HepG2 (cell line): Measurements from ENCODE around the gene HNRNPAB. TPM values are rescaled to one million over a fixed set of nuclear protein-coding genes. Genes with fewer than 3 reads are reported as not detected.

Experiments used
- ATAC-seq: fragments of 200-7000 bp; cut with Tn5 transposase; 3 replicates; pipeline ENCODE4 v1.9.1; 2020; ENCODE audit warnings: mild to moderate bottlenecking, moderate library complexity
- BruUV-seq: library from RNA; stranded (reverse); fragments of 400-500 nt; replicated peaks from 2 replicates; lab custom pipeline; 2021; lab: Mats Ljungman, UMichigan
- CTCF ChIA-PET: fragments of 300-600 bp; formaldehyde crosslinking; extraction: SDS; loops from one replicate; lab custom pipeline; 2021; ENCODE audit warnings: low total read pairs, inconsistent platforms, low intra/inter-chr PET ratio; lab: Yijun Ruan, JAX
- POLR2A ChIA-PET: fragments of 350-600 bp; sonication (Branson Sonifier 250); formaldehyde crosslinking; loops from one replicate; lab custom pipeline; 2020; ENCODE audit warnings: antibody characterized with exemption, inconsistent platforms; lab: Yijun Ruan, JAX
- DNase-seq: peaks from one replicate; pipeline ENCODE4 v3.0.0-alpha.2; 2015; ENCODE audit warnings: low spot score
- FAIRE-seq: peaks from 3 replicates; lab custom pipeline; 2011; peaks lifted over from hg19 to GRCh38; lab: Jason Lieb, UNC
- H2AFZ ChIP-seq: one replicate; pipeline ENCODE4 v1.6.1; 2011; ENCODE audit warnings: low read length, inconsistent platforms
- H3K27ac ChIP-seq: fragments of 300-600 bp; 3 replicates; pipeline ENCODE4 v1.8.0; 2011; ENCODE audit warnings: mixed run types, mild to moderate bottlenecking, mixed read lengths, low read length, inconsistent platforms; ENCODE audit not compliant: insufficient read depth; ENCODE audit errors: extremely low read length
- H3K27me3 ChIP-seq, 2 experiments: fragments of 200-600 bp in 1 of 2; 2 replicates in 1 of 2; 3 replicates in 1 of 2; pipeline versions ENCODE4 v1.6.0 to v1.8.0; 2011; ENCODE audit warnings: low read length in 2 of 2, mild to moderate bottlenecking in 2 of 2, moderate library complexity in 2 of 2, inconsistent platforms in 1 of 2; ENCODE audit not compliant: insufficient read depth in 2 of 2, control insufficient read depth in 1 of 2
- H3K36me3 ChIP-seq, 2 experiments: fragments of 200-600 bp in 1 of 2; replicated peaks in 1 of 2; 2 replicates in 1 of 2; 3 replicates in 1 of 2; pipeline versions ENCODE4 v1.5.1 to v1.8.0; 2011; ENCODE audit warnings: low read length in 2 of 2, inconsistent platforms in 1 of 2; ENCODE audit not compliant: insufficient read depth in 2 of 2, control insufficient read depth in 1 of 2
- H3K4me1 ChIP-seq: 2 replicates; pipeline ENCODE4 v1.5.1; 2012; ENCODE audit warnings: low read length, inconsistent platforms; ENCODE audit not compliant: insufficient read depth
- H3K4me2 ChIP-seq: 2 replicates; pipeline ENCODE4 v1.6.0; 2011; ENCODE audit warnings: low read depth, low read length, inconsistent platforms
- H3K4me3 ChIP-seq, 3 experiments: fragments of 200-600 bp in 1 of 3; sonication (generic), shearing (Covaris generic) in 1 of 3; replicated peaks in 1 of 3; 2 replicates each; pipeline ENCODE4 v1.5.1; 2011 to 2016; ENCODE audit warnings: low read length in 3 of 3, inconsistent platforms in 2 of 3, low read depth in 2 of 3, mild to moderate bottlenecking in 2 of 3, control low read depth in 1 of 3, mixed read lengths in 1 of 3; ENCODE audit not compliant: insufficient read depth in 1 of 3
- H3K79me2 ChIP-seq: one replicate; pipeline ENCODE4 v1.6.1; 2011; ENCODE audit warnings: low read length, inconsistent platforms; ENCODE audit not compliant: insufficient read depth
- H3K9ac ChIP-seq: 2 replicates; pipeline ENCODE4 v1.6.0; 2011; ENCODE audit warnings: mild to moderate bottlenecking, low read depth, low read length, inconsistent platforms; ENCODE audit not compliant: insufficient read depth
- H3K9me3 ChIP-seq: 2 replicates; pipeline ENCODE4 v1.5.1; 2012; ENCODE audit warnings: mild to moderate bottlenecking, low read length
- H4K20me1 ChIP-seq: 2 replicates; pipeline ENCODE4 v1.6.0; 2011; ENCODE audit warnings: inconsistent platforms, mild to moderate bottlenecking, low read length, moderate library complexity; ENCODE audit not compliant: insufficient read depth
- AFF4 ChIP-seq: sonication (generic); formaldehyde crosslinking; IDR thresholded peaks from 2 replicates; pipeline ENCODE4 v1.4.0; 2020; ENCODE audit warnings: missing genetic modification reagents
- BCL3 ChIP-seq: sonication (generic); formaldehyde crosslinking; IDR thresholded peaks from 2 replicates; pipeline ENCODE4 v1.5.1; 2020; ENCODE audit warnings: mild to moderate bottlenecking, missing genetic modification reagents, moderate library complexity
- ELF3 ChIP-seq: IDR thresholded peaks from 2 replicates; pipeline ENCODE4 v1.6.1; 2016; ENCODE audit warnings: missing genetic modification reagents, missing compliant biosample characterization
- ZNF264 ChIP-seq: sonication (generic); formaldehyde crosslinking; IDR thresholded peaks from 2 replicates; pipeline ENCODE4 v1.4.0; 2020; ENCODE audit warnings: missing genetic modification reagents
- ZNF512 ChIP-seq: sonication (generic); formaldehyde crosslinking; IDR thresholded peaks from 2 replicates; pipeline ENCODE4 v1.4.0; 2020; ENCODE audit warnings: mild to moderate bottlenecking, missing genetic modification reagents
- WGBS: methylation state at CpG from one replicate; pipeline ENCODE4 v1.1.6; 2017; ENCODE audit warnings: low lambda C conversion rate; 5-methylcytosine and 5-hydroxymethylcytosine counted together
- in situ Hi-C: cut with HindIII; loops from 2 replicates; pipeline ENCODE4 v1.10.0; 2017; ENCODE audit warnings: low pct_unique_long_range_greater_than_20kb; ENCODE audit not compliant: extremely low pct_ligation_motif_present
- intact Hi-C: fragments of 100-400 bp; cut with micrococcal nuclease; formaldehyde crosslinking; loops from one replicate; pipeline ENCODE4 v1.10.0; 2022; ENCODE audit not compliant: unreplicated experiment
- polyA plus RNA-seq, 8 experiments: library from polyadenylated mRNA; depleted of rRNA in 3 of 8; stranded (reverse) in 7 of 8; unstranded in 1 of 8; fragments of >200 nt; fragmentation: Illumina TruSeq in 4 of 8; extraction: Trizol in 4 of 8; gene quantifications; 2 replicates each; pipeline versions ENCODE4 v1.2.1 to v1.2.3, GENCODE V29; 2011 to 2016; ENCODE audit warnings: low read depth in 4 of 8, missing spikeins in 1 of 8, mixed read lengths in 1 of 8; ENCODE audit not compliant: insufficient read depth in 1 of 8
- total RNA-seq, 5 experiments: library from RNA; depleted of rRNA; stranded (reverse); fragments of >200 nt; fragmentation: Illumina TruSeq; extraction: Trizol; gene quantifications; 2 replicates each; pipeline ENCODE4 v1.2.3, GENCODE V29; 2016; ENCODE audit warnings: low read depth in 1 of 5

Gene HNRNPAB
- total and polyA plus RNA-seq, 2 of the 13 experiments (the other 11 are each of a cell fraction or from before 2014, with no cell fraction given): 62.6 to 111 TPM

- TF ChIP-seq AFF4 (no peak), BCL3 (CRISPR knock-in tag) (no peak), ZNF264 (CRISPR knock-in tag) (no peak)
- TF ChIP-seq, all 625 proteins: peak for 0
Observed at GRCh38 chr5:178191661-178192060, 12.7 kb upstream of the HNRNPAB start (continued).

- Histone ChIP-seq H3K79me2 (no peaks in the 10 kb centered on the region), H3K27me3 (peaks cover 0 to 22% of the 10 kb centered on the region in 2 experiments; a peak in 3 of 5 replicates), H2AFZ (no peak overlapping the region), H3K9ac (no peak overlapping the region), H3K4me1 (peaks cover 12% of the 10 kb centered on the region), H3K9me3 (no peaks in the 10 kb centered on the region), H4K20me1 (no peaks in the 10 kb centered on the region), H3K4me3 (no peak overlapping the region), H3K27ac (no peak overlapping the region), H3K36me3 (no peaks in the 10 kb centered on the region), H3K4me2 (no peak overlapping the region)
- no peak for ATAC-seq
- TF ChIP-seq ELF3 (CRISPR knock-in tag) (no peak), ZNF512 (CRISPR knock-in tag) (0 out of 2 replicates have a peak, but pooled peaks have one; percentile 43)
- DNase-seq: no peak
- ChIA-PET CTCF (no interaction called here), POLR2A (no interaction called here)
- no TSS peak for BruUV-seq
- WGBS: 8% methylated on average over 2 of the region's 2 CpGs
- no peak for FAIRE-seq
- intact Hi-C loops: no loop called here
- in situ Hi-C loops: no loop called here
Observed at GRCh38 chr5:178192244-178192643, 12.1 kb upstream of the HNRNPAB start.
